ENCODE results near the gene DOK1.
A peak's percentile ranks its signal among the peaks of the same experiment; 100 is the strongest.

Gene DOK1

DNA sequence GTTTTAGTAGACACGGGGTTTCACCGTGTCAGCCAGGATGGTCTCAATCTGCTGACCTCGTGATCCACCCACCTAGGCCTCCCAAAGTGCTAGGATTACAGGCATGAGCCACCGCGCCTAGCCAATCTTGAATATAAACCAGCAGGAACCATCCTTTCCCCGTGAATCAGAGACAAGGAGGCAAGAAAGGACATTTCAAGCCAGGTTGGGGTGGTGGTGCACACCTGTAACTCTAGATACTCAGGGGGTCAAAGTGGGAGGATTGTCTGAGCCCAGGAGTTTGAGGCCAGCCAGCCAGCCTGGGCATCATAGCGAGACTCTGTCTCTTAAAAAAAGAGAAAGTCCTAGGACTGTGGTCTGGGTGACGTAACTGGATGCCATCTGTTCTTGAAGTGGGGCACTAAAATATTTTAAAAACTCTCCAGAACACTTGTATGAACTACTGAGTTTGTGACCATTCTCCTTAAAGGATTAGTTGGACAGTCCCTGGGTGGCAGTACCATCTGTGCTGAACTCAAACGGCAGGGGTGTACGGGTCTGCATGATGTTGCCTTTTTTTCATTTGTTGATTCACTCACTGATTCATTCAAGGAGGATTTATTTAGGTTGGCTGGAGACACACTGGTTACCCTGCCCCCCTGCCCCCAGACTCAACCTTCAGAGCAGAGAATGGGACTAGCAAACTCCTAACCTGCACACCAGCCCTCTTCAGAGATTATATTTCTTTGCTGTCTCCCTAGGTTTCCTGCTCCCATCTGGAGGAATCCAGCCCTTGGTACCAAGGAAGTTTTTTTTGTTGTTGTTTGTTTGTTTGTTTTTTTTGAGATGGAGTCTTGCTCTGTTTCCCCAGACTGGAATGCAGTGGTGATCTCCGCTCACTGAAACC is 43.2 kb upstream of the DOK1 start:
- TF ChIP-seq, protein P1, sequence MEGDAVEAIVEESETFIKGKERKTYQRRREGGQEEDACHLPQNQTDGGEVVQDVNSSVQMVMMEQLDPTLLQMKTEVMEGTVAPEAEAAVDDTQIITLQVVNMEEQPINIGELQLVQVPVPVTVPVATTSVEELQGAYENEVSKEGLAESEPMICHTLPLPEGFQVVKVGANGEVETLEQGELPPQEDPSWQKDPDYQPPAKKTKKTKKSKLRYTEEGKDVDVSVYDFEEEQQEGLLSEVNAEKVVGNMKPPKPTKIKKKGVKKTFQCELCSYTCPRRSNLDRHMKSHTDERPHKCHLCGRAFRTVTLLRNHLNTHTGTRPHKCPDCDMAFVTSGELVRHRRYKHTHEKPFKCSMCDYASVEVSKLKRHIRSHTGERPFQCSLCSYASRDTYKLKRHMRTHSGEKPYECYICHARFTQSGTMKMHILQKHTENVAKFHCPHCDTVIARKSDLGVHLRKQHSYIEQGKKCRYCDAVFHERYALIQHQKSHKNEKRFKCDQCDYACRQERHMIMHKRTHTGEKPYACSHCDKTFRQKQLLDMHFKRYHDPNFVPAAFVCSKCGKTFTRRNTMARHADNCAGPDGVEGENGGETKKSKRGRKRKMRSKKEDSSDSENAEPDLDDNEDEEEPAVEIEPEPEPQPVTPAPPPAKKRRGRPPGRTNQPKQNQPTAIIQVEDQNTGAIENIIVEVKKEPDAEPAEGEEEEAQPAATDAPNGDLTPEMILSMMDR (conservative IDR thresholded peaks at IDR 0.05; ENCODE audit: low read length) = no peak
- peak; percentile 57 for DNase-seq (ENCODE audit: low read depth)
- no peak overlapping the region for H3K4me3 ChIP-seq (ENCODE audit: low read length)

DNA sequence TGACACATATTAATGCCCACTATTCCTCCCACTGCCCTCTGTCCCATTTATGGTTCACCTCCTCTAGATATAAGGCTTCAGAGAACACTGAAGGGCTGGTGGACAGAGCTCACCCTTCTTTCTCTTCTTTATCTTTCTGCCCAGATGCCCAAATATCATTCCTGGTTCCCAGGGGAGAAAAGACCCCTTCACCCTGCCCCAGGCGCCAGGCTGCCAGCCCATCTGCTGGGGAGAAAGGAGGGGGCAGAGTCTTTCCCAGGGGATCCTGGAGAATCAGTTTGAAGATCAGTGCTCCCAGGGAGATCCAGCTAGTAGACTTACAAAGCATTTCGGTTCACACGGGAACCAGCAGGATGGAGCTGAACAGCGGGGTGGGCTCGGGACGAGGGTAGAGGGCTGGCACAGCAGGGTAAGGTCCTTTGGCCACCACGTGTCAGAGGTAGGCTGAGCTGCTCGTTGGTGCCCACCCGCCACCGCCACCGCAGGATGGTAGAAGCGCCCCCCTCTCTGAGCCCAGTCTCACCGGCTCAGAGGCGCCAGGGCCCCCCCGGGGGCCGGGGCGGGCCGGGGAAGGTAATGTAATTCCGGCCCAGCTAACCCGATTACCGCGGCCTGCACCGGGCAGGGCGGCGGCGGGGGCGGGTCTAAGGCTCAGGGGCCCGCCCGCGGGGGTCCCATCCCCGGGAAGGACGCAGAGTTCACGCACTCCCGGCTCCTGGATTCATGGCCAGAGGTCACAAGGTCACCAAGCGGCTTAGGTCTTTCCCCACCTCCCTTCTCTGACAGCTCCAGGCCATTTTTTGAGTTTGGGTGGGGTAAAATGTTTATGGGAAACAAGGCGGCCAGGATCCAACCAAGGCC is 41.5 kb upstream of the DOK1 start:
- DNase-seq (ENCODE audit: low read depth) = no peak
- no peak overlapping the region for H3K4me3 ChIP-seq (ENCODE audit: low read length)

DNA sequence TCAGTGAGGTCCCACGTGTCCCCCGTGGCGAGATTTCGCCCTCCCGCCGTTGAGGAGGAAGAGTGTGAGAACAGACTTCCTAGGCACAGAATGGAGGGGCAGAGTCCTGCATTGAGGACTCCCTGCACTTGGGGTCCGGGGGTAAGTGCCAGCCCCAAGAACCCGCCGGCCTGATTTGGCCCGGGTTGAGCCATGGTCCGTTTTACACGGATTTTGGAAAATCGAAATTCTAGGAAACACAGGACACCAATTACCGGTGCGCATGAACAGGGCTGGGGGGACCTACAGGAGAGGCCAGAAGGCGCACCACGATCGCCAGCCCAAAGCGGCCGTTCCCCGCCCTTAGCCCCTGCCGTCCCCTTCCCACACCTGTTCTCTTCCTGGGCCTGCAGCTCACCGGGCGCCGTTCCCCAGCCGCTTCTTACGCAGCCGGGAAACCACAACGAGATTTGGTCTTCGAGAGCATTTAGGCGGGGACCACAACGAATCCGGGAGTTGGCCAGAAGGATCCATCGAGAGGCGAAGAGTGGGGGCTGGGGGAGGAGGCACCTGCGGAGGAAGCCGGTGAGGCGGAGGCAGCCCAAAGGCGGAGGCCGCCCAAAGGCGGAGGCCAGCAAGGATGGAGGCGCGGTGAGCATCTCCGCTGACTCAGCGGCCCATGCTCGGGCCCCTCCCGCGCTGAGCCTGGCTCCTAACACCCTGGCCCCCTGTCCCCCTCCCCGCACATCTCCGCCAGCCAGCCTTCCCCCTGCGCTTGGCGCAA is 40.7 kb upstream of the DOK1 start:
- DNase-seq (ENCODE audit: low read depth) = no peak
- no peak overlapping the region for H3K4me3 ChIP-seq (ENCODE audit: low read length)
- TF ChIP-seq, protein P1 (conservative IDR thresholded peaks at IDR 0.05; ENCODE audit: low read length) = no peak

More for the DNA sequence above, 41.5 kb upstream of the DOK1 start:
- TF ChIP-seq, protein P1 (conservative IDR thresholded peaks at IDR 0.05; ENCODE audit: low read length) = no peak

DNA sequence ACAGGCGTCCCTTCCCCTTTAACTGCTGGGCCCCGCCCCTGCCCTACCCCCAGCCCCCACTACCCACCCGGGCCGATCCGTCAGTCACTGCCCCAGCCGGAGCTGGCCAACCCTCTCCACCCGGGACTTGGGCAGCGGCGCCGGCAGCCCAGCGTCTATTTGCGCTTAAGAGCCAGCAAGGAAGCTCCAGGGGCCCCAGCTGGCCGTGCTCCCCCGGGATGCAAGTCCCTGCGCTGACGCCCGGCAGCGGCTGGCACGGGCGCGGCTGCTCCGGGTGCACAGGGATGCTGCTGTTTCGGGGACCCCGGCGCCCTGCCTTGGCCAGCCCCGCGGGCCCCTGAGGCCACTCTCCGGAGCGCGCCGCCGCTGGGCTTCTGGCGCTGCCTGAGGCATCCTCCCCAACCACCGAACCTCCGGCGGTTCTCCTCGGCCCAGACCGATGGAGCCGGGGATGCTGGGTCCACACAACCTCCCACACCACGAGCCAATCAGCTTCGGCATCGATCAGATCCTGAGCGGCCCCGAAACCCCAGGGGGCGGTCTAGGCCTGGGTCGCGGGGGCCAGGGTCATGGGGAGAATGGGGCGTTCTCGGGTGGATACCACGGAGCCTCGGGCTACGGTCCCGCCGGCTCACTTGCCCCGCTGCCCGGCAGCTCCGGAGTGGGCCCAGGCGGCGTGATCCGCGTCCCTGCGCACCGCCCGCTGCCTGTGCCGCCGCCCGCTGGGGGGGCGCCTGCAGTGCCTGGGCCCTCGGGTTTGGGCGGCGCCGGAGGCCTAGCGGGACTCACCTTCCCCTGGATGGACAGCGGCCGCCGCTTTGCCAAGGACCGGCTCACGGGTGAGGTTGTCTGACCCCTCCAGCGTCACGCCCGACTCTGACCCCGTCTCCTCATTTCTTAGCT is 39.9 kb upstream of the DOK1 start, which contains the start of gene TLX2:
Gene TLX2, plus strand, starts transcription at position 83 of the 903 bp plus-strand sequence. Its CDS starts 357 bp downstream, at position 440.
- TF ChIP-seq, protein P1 (conservative IDR thresholded peaks at IDR 0.05; ENCODE audit: low read length) = no peak
- H3K4me3 ChIP-seq (ENCODE audit: low read length) = no peak within 1 kb of the TSS
- DNase-seq (ENCODE audit: low read depth) = no peak

DNA sequence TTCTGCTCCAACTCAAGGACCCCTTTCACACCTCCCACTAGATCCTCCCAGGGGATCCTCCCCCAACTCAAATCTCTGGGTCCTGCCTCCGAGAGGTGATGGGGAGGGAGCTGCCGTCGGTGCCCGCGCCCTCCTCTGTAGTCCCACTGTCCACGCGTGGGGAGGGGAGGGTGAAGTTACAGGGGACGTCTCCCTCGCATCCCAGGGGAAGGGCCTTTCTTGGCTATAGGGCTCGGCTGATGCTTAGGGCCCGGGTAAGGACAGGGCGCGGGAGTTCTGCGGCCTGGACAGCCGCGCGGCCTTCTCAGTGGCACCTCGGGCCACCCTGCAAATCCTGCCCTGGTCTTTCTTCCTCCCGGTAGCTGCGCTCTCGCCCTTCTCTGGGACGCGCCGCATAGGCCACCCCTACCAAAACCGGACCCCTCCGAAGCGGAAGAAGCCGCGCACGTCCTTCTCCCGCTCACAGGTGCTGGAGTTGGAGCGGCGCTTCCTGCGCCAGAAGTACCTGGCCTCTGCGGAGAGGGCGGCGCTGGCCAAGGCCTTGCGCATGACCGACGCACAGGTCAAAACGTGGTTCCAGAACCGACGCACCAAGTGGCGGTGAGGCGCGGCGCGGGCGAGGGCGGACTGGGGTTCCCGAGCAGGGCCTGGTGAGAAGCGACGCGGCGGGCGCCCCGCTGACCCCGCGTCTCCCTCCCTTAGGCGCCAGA is 39.1 kb upstream of the DOK1 start:
- H3K4me3 ChIP-seq (ENCODE audit: low read length) = no peak overlapping the region
- DNase-seq (ENCODE audit: low read depth) = no peak

More for the DNA sequence above, 39.1 kb upstream of the DOK1 start:
- TF ChIP-seq, protein P1 (conservative IDR thresholded peaks at IDR 0.05; ENCODE audit: low read length) = no peak
